Ascending aorta (tissue), 1 donor: ENCODE data around the gene NME4. TPM values are rescaled to one million over a fixed set of nuclear protein-coding genes. Genes with fewer than 3 reads are reported as not detected.

ENCODE experiments used
- total RNA-seq: library from RNA; depleted of rRNA; stranded (reverse); fragments of >200 nt; gene quantifications from one replicate; pipeline ENCODE4 v1.1.0, GENCODE V29; 2016

NME4 gene
- total RNA-seq, 1 donor from 2014 or later: 66.0 TPM

Other genes with a start within 250 kb of the NME4 start
- gene HBZ, start 244.6 kb upstream of the NME4 start, total RNA-seq: not detected
- gene HBM, start 231.2 kb upstream of the NME4 start, total RNA-seq: not detected
- gene HBA2, start 224.3 kb upstream of the NME4 start, total RNA-seq: 4,439 TPM
- gene HBA1, start 220.5 kb upstream of the NME4 start, total RNA-seq: 585 TPM
- not detected for gene HBQ1, start 216.7 kb upstream of the NME4 start, total RNA-seq
- 53.0 TPM for gene LUC7L, start 167.8 kb upstream of the NME4 start, total RNA-seq
- gene FAM234A, start 162.4 kb upstream of the NME4 start, total RNA-seq: 67.7 TPM
- 32.6 TPM for gene RGS11, start 121.3 kb upstream of the NME4 start, total RNA-seq
- gene ARHGDIG, start 116.6 kb upstream of the NME4 start, total RNA-seq: not detected
- gene PDIA2, start 114.0 kb upstream of the NME4 start, total RNA-seq: not detected
- 27.6 TPM for gene AXIN1, start 44.5 kb upstream of the NME4 start, total RNA-seq
- 47.8 TPM for gene MRPL28, start 26.7 kb upstream of the NME4 start, total RNA-seq
- 47.6 TPM for gene PGAP6, start 15.2 kb upstream of the NME4 start, total RNA-seq
- 44.0 TPM for gene DECR2, start 4.7 kb downstream of the NME4 start, total RNA-seq
- gene RAB11FIP3, start 28.4 kb downstream of the NME4 start, total RNA-seq: 47.0 TPM
- 249 TPM for gene CAPN15, start 130.5 kb downstream of the NME4 start, total RNA-seq
- not detected for gene PRR35, start 163.2 kb downstream of the NME4 start, total RNA-seq
- gene NHLRC4, start 169.8 kb downstream of the NME4 start, total RNA-seq: not detected
- gene PIGQ, start 172.8 kb downstream of the NME4 start, total RNA-seq: 70.2 TPM
- gene RAB40C, start 192.9 kb downstream of the NME4 start, total RNA-seq: 29.8 TPM
- not detected for gene WFIKKN1, start 233.8 kb downstream of the NME4 start, total RNA-seq
- gene METTL26, start 239.1 kb downstream of the NME4 start, total RNA-seq: 523 TPM
- 92.9 TPM for gene MCRIP2, start 244.6 kb downstream of the NME4 start, total RNA-seq